ENCODE measurements around the gene RNASE7. TPM values are rescaled to one million over a fixed set of nuclear protein-coding genes. Genes with fewer than 3 reads are reported as not detected.
A peak's percentile ranks its signal among the peaks of the same experiment; 100 is the strongest.

The RNASE7 gene
- total RNA-seq, 2 donors from 2014 or later: 0.74 TPM; not detected in 1

GRCh38 chr14:21063479-21063878 lies 21.3 kb downstream of the RNASE7 start:
- 62% methylated on average over 3 of the region's 3 CpGs for WGBS

DNA sequence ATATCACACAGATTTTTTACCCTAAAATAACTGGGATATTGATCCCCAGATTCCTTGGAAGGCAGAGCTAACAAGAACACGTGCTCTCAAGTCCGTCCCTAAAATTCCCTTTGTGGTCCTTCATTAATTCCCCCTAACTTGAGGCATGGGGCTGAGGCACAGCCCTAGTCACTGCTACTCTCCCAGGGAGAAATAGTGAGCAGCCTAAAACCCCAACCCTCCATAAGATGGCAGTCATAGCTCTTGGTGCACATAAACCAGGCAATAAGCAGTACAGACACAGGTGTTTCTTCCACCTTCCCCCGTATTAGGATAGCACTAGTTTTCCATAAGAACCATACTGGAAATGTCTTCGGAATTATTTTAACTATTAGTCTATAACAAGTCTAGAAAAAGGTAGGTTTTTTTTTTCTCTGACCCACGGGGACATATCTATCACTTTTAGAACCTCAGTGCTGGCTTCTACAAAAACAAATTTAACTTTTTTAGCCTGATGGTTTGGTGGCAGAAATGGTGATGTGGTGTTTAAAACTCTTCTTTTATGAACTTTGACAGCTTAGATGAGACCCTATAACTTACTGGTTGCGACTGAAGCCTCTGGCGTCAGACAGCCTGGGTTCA lies 24.8 kb downstream of the RNASE7 start:
- H3K27ac ChIP-seq: no peak overlapping the region
- no peaks in the 10 kb centered on the region for H3K27me3 ChIP-seq (replicated peaks; ENCODE audit: insufficient read depth)
- 82% methylated on average over 7 of the region's 7 CpGs for WGBS
- no peak overlapping the region for H3K4me3 ChIP-seq
- H3K9me3 ChIP-seq: no peaks in the 10 kb centered on the region
- no peaks in the 10 kb centered on the region for H3K36me3 ChIP-seq
- TF ChIP-seq, protein P1, sequence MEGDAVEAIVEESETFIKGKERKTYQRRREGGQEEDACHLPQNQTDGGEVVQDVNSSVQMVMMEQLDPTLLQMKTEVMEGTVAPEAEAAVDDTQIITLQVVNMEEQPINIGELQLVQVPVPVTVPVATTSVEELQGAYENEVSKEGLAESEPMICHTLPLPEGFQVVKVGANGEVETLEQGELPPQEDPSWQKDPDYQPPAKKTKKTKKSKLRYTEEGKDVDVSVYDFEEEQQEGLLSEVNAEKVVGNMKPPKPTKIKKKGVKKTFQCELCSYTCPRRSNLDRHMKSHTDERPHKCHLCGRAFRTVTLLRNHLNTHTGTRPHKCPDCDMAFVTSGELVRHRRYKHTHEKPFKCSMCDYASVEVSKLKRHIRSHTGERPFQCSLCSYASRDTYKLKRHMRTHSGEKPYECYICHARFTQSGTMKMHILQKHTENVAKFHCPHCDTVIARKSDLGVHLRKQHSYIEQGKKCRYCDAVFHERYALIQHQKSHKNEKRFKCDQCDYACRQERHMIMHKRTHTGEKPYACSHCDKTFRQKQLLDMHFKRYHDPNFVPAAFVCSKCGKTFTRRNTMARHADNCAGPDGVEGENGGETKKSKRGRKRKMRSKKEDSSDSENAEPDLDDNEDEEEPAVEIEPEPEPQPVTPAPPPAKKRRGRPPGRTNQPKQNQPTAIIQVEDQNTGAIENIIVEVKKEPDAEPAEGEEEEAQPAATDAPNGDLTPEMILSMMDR (IDR thresholded peaks at IDR 0.05): no peak
- TF ChIP-seq POLR2A (IDR thresholded peaks at IDR 0.05) (no peak), POLR2AphosphoS5 (IDR thresholded peaks at IDR 0.05) (no peak)
- peaks cover 15% of the 10 kb centered on the region for H3K4me1 ChIP-seq (replicated peaks)
- intact Hi-C loops (cut with DNase I): no loop called here
- no peak for DNase-seq (ENCODE audit: low spot score)

More at GRCh38 chr14:21063479-21063878, 21.3 kb downstream of the RNASE7 start:
- Histone ChIP-seq H3K27me3 (replicated peaks; ENCODE audit: insufficient read depth) (no peaks in the 10 kb centered on the region), H3K4me3 (no peak overlapping the region), H3K27ac (no peak overlapping the region), H3K36me3 (no peaks in the 10 kb centered on the region), H3K4me1 (replicated peaks) (no peaks in the 10 kb centered on the region), H3K9me3 (no peaks in the 10 kb centered on the region)
- TF ChIP-seq, protein P1 (IDR thresholded peaks at IDR 0.05): no peak
- TF ChIP-seq POLR2AphosphoS5 (IDR thresholded peaks at IDR 0.05) (no peak), POLR2A (IDR thresholded peaks at IDR 0.05) (no peak)
- intact Hi-C loops (cut with DNase I): no loop called here
- no peak for DNase-seq (ENCODE audit: low spot score)

- WGBS: 12% methylated on average over 45 of the region's 45 CpGs
- TF ChIP-seq, protein P1 (IDR thresholded peaks at IDR 0.05): peak; percentile 33 to 74 (median 58)
- TF ChIP-seq POLR2AphosphoS5 (IDR thresholded peaks at IDR 0.05) (no peak), POLR2A (IDR thresholded peaks at IDR 0.05) (no peak)
- Histone ChIP-seq H3K27me3 (replicated peaks; ENCODE audit: insufficient read depth) (no peaks in the 10 kb centered on the region), H3K4me3 (peak overlapping the region; percentile 51 to 62), H3K9me3 (no peaks in the 10 kb centered on the region), H3K36me3 (no peaks in the 10 kb centered on the region), H3K27ac (peak overlapping the region; percentile 77 to 79), H3K4me1 (replicated peaks) (peaks cover 15% of the 10 kb centered on the region)
- intact Hi-C loops (cut with DNase I): loop anchor here (2.0 kb wide), 1 partner anchor 24 kb away; no protein-coding TSS in a partner anchor
- DNase-seq (ENCODE audit: low spot score): peak; percentile 43
These were observed 26.6 kb downstream of the RNASE7 start for GRCh38 chr14:21068521-21069387.

DNA sequence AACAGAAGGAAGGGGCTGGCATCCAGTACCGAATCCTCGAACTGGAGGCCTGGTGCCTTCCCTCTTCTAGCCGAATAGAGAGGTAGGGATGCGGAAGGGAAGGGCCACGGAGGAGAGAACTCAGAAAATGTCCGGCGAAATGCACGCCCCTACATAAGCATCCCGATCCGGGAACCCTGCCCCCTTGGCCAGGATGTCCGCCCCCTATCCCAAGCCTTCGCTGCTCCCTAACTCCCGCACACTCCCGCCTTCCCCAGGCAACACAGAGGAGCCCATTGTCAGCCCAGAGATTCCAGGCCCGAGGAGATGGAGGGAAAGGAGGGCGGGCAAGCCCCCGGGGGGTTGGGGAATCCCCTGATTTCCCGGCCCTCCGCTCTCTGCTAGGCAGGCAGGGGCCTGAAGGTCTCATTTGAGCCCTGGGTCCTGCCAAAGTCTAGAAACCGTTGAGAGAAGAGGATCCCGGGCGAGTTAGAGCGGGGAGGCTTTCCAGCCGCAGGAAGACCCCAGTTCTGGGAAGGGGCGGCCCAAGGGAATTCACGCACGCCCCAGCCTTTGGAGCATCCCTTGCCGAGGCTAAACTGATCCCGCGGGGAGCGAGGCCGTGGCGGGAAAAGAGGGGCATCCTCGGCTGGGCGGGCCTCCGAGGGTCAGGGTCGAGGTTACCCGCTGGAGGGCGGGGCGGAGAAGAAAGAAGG lies 27.4 kb downstream of the RNASE7 start:
- no peak for TF ChIP-seq POLR2AphosphoS5 (IDR thresholded peaks at IDR 0.05)
- TF ChIP-seq, protein P1 (IDR thresholded peaks at IDR 0.05): no peak
- Histone ChIP-seq H3K4me1 (replicated peaks) (peaks cover 15% of the 10 kb centered on the region), H3K27ac (peak overlapping the region; percentile 77 to 79), H3K36me3 (no peaks in the 10 kb centered on the region), H3K9me3 (no peaks in the 10 kb centered on the region), H3K27me3 (replicated peaks; ENCODE audit: insufficient read depth) (no peaks in the 10 kb centered on the region), H3K4me3 (peak overlapping the region; percentile 51 to 62)
- under 1% methylated on average over 40 of the region's 40 CpGs for WGBS
- intact Hi-C loops (cut with DNase I): loop anchor here (2.0 kb wide), 2 partner anchors 23 to 35 kb away; no protein-coding TSS in a partner anchor
- DNase-seq (ENCODE audit: low spot score): no peak

All from prostate gland (tissue), 2 donors.